Neural progenitor cell (in vitro differentiated cells): ENCODE data around the gene ASB10. TPM values are rescaled to one million over a fixed set of nuclear protein-coding genes. Genes with fewer than 3 reads are reported as not detected.
A peak's percentile ranks its signal among the peaks of the same experiment; 100 is the strongest.

Experiments used
- DNase-seq: peaks from one replicate; pipeline ENCODE4 v3.0.0-alpha.2; 2016; ENCODE audit warnings: low spot score
- H2AFZ ChIP-seq: fragments of 200-600 bp; sonication (generic); replicated peaks from 2 replicates; pipeline ENCODE4 v1.6.1; 2016; ENCODE audit warnings: antibody characterized with exemption
- H3F3A ChIP-seq: fragments of 200-600 bp; sonication (generic); 2 replicates; pipeline ENCODE4 v1.6.1; 2016; ENCODE audit warnings: antibody characterized with exemption, low read depth
- H3K27ac ChIP-seq: fragments of 200-600 bp; sonication (generic); 2 replicates; pipeline ENCODE4 v1.5.1; 2016; ENCODE audit warnings: mild to moderate bottlenecking
- H3K27me3 ChIP-seq: fragments of 200-600 bp; sonication (generic); 2 replicates; pipeline ENCODE4 v1.6.1; 2016; ENCODE audit warnings: mild to moderate bottlenecking, moderate library complexity
- H3K36me3 ChIP-seq: fragments of 200-600 bp; sonication (generic); 2 replicates; pipeline ENCODE4 v1.5.1; 2016
- H3K4me1 ChIP-seq: fragments of 200-600 bp; sonication (generic); 2 replicates; pipeline ENCODE4 v1.6.1; 2016; ENCODE audit warnings: mixed run types
- H3K4me2 ChIP-seq: fragments of 200-600 bp; sonication (generic); 2 replicates; pipeline ENCODE4 v1.6.1; 2016
- H3K4me3 ChIP-seq: fragments of 200-600 bp; sonication (generic); 2 replicates; pipeline ENCODE4 v1.5.1; 2016
- H3K79me2 ChIP-seq: fragments of 200-600 bp; sonication (generic); 2 replicates; pipeline ENCODE4 v1.6.1; 2016; ENCODE audit warnings: low read depth
- H3K9ac ChIP-seq: fragments of 200-600 bp; sonication (generic); 2 replicates; pipeline ENCODE4 v1.6.1; 2016
- H3K9me3 ChIP-seq: fragments of 200-600 bp; sonication (generic); 2 replicates; pipeline ENCODE4 v1.5.1; 2016; ENCODE audit warnings: low read depth
- H4K20me1 ChIP-seq: fragments of 200-600 bp; sonication (generic); 2 replicates; pipeline ENCODE4 v1.6.1; 2016; ENCODE audit warnings: low read depth
- H3K27ac Mint-ChIP-seq: 3 replicates; pipeline ENCODE4 v1.8.0; 2021; ENCODE audit warnings: mixed read lengths
- H3K27me3 Mint-ChIP-seq: 2 replicates; pipeline ENCODE4 v1.8.0; 2022; ENCODE audit warnings: low read depth, mild to moderate bottlenecking, inconsistent platforms, moderate library complexity, mixed read lengths; ENCODE audit not compliant: insufficient read depth
- H3K36me3 Mint-ChIP-seq: 3 replicates; pipeline ENCODE4 v1.8.0; 2021; ENCODE audit warnings: mixed read lengths
- H3K4me1 Mint-ChIP-seq: 3 replicates; pipeline ENCODE4 v1.8.0; 2021; ENCODE audit warnings: mixed read lengths
- H3K4me3 Mint-ChIP-seq: 3 replicates; pipeline ENCODE4 v1.8.0; 2021; ENCODE audit warnings: mild to moderate bottlenecking, moderate library complexity, mixed read lengths
- H3K9me3 Mint-ChIP-seq: 3 replicates; pipeline ENCODE4 v1.8.0; 2020; ENCODE audit warnings: mixed read lengths
- CTCF ChIP-seq: fragments of 200-600 bp; sonication (generic); IDR thresholded peaks from 2 replicates; pipeline ENCODE4 v1.5.1; 2017; ENCODE audit warnings: antibody characterized with exemption, mild to moderate bottlenecking
- EZH2 ChIP-seq: fragments of 200-600 bp; sonication (generic); IDR thresholded peaks from 2 replicates; pipeline ENCODE4 v1.6.1; 2017; ENCODE audit warnings: antibody characterized with exemption, mild to moderate bottlenecking, moderate library complexity
- EZH2phosphoT487 ChIP-seq: fragments of 200-600 bp; sonication (generic); IDR thresholded peaks from 2 replicates; pipeline ENCODE4 v1.6.1; 2017; ENCODE audit warnings: antibody characterized with exemption
- total RNA-seq: library from RNA; depleted of rRNA; stranded (reverse); fragments of >200 nt; gene quantifications from 2 replicates; pipeline ENCODE4 v1.2.3, GENCODE V29; 2015; ENCODE audit warnings: low replicate concordance

The ASB10 gene
- total RNA-seq, 1 donor from 2014 or later, result not detected

GRCh38 chr7:151233804-151234203 is 46.8 kb upstream of the ASB10 start:
- Histone ChIP-seq H3K9ac (no peak overlapping the region), H4K20me1 (peaks cover 16% of the 10 kb centered on the region), H3K4me2 (peak overlapping the region; percentile 95), H3K79me2 (peaks cover 26% of the 10 kb centered on the region), H3K27ac (no peak overlapping the region), H3K36me3 (no peaks in the 10 kb centered on the region), H3K27me3 (no peaks in the 10 kb centered on the region), H3K4me3 (peak overlapping the region; percentile 88), H2AFZ (no peak overlapping the region), H3K4me1 (peaks cover 17% of the 10 kb centered on the region), H3F3A (peaks cover 5% of the 10 kb centered on the region), H3K9me3 (no peaks in the 10 kb centered on the region)
- TF ChIP-seq EZH2phosphoT487 (no peak), CTCF (no peak), EZH2 (no peak)
- Mint-ChIP-seq H3K27me3 (peaks cover 11% of the 10 kb centered on the region), H3K4me1 (peaks cover 23% of the 10 kb centered on the region), H3K27ac (no peak overlapping the region), H3K36me3 (peaks cover 4% of the 10 kb centered on the region), H3K9me3 (no peaks in the 10 kb centered on the region), H3K4me3 (peak overlapping the region; percentile 97)
- no peak for DNase-seq

- Mint-ChIP-seq H3K36me3 (peaks cover 4% of the 10 kb centered on the region), H3K4me1 (peaks cover 29% of the 10 kb centered on the region), H3K9me3 (no peaks in the 10 kb centered on the region), H3K27me3 (peaks cover 11% of the 10 kb centered on the region), H3K4me3 (peak overlapping the region; percentile 97), H3K27ac (peak overlapping the region; percentile 37)
- Histone ChIP-seq H3F3A (peaks cover 10% of the 10 kb centered on the region), H3K4me2 (peak overlapping the region; percentile 95), H3K4me3 (peak overlapping the region; percentile 88), H3K36me3 (no peaks in the 10 kb centered on the region), H4K20me1 (peaks cover 16% of the 10 kb centered on the region), H3K9me3 (no peaks in the 10 kb centered on the region), H2AFZ (peak overlapping the region; percentile 77), H3K4me1 (peaks cover 21% of the 10 kb centered on the region), H3K27ac (no peak overlapping the region), H3K79me2 (peaks cover 26% of the 10 kb centered on the region), H3K27me3 (no peaks in the 10 kb centered on the region), H3K9ac (peak overlapping the region; percentile 78)
- DNase-seq, result peak; percentile 59
- no peak for TF ChIP-seq EZH2
- TF ChIP-seq CTCF, result no peak
Measured at GRCh38 chr7:151232917-151233701, 46.1 kb upstream of the ASB10 start.

- Histone ChIP-seq H2AFZ (peak within 1 kb of the TSS; percentile 95), H3K27ac (peak within 1 kb of the TSS; percentile 40), H3K4me1 (peaks cover 26% of the 10 kb centered on the region), H3K4me3 (peak within 1 kb of the TSS; percentile 88), H3K36me3 (no peaks in the 10 kb centered on the region), H3K9me3 (no peaks in the 10 kb centered on the region), H3K4me2 (peak within 1 kb of the TSS; percentile 95), H3K27me3 (no peaks in the 10 kb centered on the region), H3F3A (peaks cover 18% of the 10 kb centered on the region), H4K20me1 (peaks cover 16% of the 10 kb centered on the region), H3K9ac (peak within 1 kb of the TSS; percentile 78), H3K79me2 (peaks cover 26% of the 10 kb centered on the region)
- Mint-ChIP-seq H3K9me3 (no peaks in the 10 kb centered on the region), H3K4me1 (peaks cover 35% of the 10 kb centered on the region), H3K27me3 (peaks cover 11% of the 10 kb centered on the region), H3K4me3 (peak within 1 kb of the TSS; percentile 98), H3K36me3 (peaks cover 4% of the 10 kb centered on the region), H3K27ac (peak within 1 kb of the TSS; percentile 97)
- peak; percentile 92 for DNase-seq
- TF ChIP-seq EZH2, result peak; percentile 45
- no peak for TF ChIP-seq CTCF
- TF ChIP-seq EZH2phosphoT487, result no peak
Measured at GRCh38 chr7:151232091-151232916, 45.3 kb upstream of the ASB10 start, which contains the start of gene CHPF2. CHPF2 (plus strand) TSS chr7:151232483; CDS start chr7:151234012, 1,529 bp downstream.
